ENCODE results near the gene RAB27A.

The RAB27A gene

GRCh38 chr15:55197719-55198118, 91.9 kb downstream of the RAB27A start:
- Histone ChIP-seq H3K36me3 (ENCODE audit: insufficient read depth) (no peaks in the 10 kb centered on the region), H3K27me3 (ENCODE audit: insufficient read depth, low read depth) (no peaks in the 10 kb centered on the region), H3K4me3 (IDR thresholded peaks at IDR 0.05; ENCODE audit: insufficient read depth, low read depth, low read length) (no peak overlapping the region), H2AFZ (ENCODE audit: low read depth) (peak overlapping the region; percentile 64), H3K27ac (peak overlapping the region; percentile 86), H3K9ac (peak overlapping the region; percentile 89; the same call in 1 of the 2 replicates), H4K20me1 (ENCODE audit: insufficient read depth) (peaks cover 12% of the 10 kb centered on the region), H3K4me2 (peak overlapping the region; percentile 78), H3K4me1 (ENCODE audit: low read depth, poor library complexity, severe bottlenecking) (peaks cover 41% of the 10 kb centered on the region), H3K79me2 (ENCODE audit: insufficient read depth, low read depth) (peaks cover 38% of the 10 kb centered on the region)
- TF ChIP-seq CTCF (conservative IDR thresholded peaks at IDR 0.05; ENCODE audit: low read depth, low read length) = no peak

- Histone ChIP-seq H4K20me1 (ENCODE audit: insufficient read depth) (peaks cover 12% of the 10 kb centered on the region), H3K9ac (peak overlapping the region; percentile 89), H3K4me2 (peak overlapping the region; percentile 78), H3K27ac (peak overlapping the region; percentile 86), H3K4me3 (IDR thresholded peaks at IDR 0.05; ENCODE audit: insufficient read depth, low read depth, low read length) (no peak overlapping the region), H2AFZ (ENCODE audit: low read depth) (peak overlapping the region; percentile 64), H3K4me1 (ENCODE audit: low read depth, poor library complexity, severe bottlenecking) (peaks cover 45% of the 10 kb centered on the region), H3K36me3 (ENCODE audit: insufficient read depth) (no peaks in the 10 kb centered on the region), H3K79me2 (ENCODE audit: insufficient read depth, low read depth) (peaks cover 42% of the 10 kb centered on the region), H3K27me3 (ENCODE audit: insufficient read depth, low read depth) (no peaks in the 10 kb centered on the region)
- no peak for TF ChIP-seq CTCF (conservative IDR thresholded peaks at IDR 0.05; ENCODE audit: low read depth, low read length)
Observed at GRCh38 chr15:55197362-55197705, 92.3 kb downstream of the RAB27A start.

- H2AFZ ChIP-seq (ENCODE audit: low read depth) = peak within 1 kb of the TSS; percentile 64
- H4K20me1 ChIP-seq (ENCODE audit: insufficient read depth) = peaks cover 12% of the 10 kb centered on the region
- H3K4me2 ChIP-seq = peak within 1 kb of the TSS; percentile 95
- H3K79me2 ChIP-seq (ENCODE audit: insufficient read depth, low read depth) = peaks cover 48% of the 10 kb centered on the region
- H3K36me3 ChIP-seq (ENCODE audit: insufficient read depth) = no peaks in the 10 kb centered on the region
- TF ChIP-seq CTCF (conservative IDR thresholded peaks at IDR 0.05; ENCODE audit: low read depth, low read length) = peak; percentile 50
- peak within 1 kb of the TSS; percentile 86 for H3K27ac ChIP-seq
- H3K4me1 ChIP-seq (ENCODE audit: low read depth, poor library complexity, severe bottlenecking) = peaks cover 47% of the 10 kb centered on the region
- H3K27me3 ChIP-seq (ENCODE audit: insufficient read depth, low read depth) = no peaks in the 10 kb centered on the region
- peak within 1 kb of the TSS; percentile 89 for H3K9ac ChIP-seq
- no peak within 1 kb of the TSS for H3K4me3 ChIP-seq (IDR thresholded peaks at IDR 0.05; ENCODE audit: insufficient read depth, low read depth, low read length)
Observed at GRCh38 chr15:55196458-55197361, 92.9 kb downstream of the RAB27A start, which contains the start of gene RSL24D1. Gene RSL24D1 (minus strand): TSS chr15:55196941. CDS start chr15:55196890, 51 bp downstream.

- TF ChIP-seq CTCF (conservative IDR thresholded peaks at IDR 0.05; ENCODE audit: low read depth, low read length) = no peak
- H3K4me3 ChIP-seq (IDR thresholded peaks at IDR 0.05; ENCODE audit: insufficient read depth, low read depth, low read length) = no peak overlapping the region
- peak overlapping the region; percentile 95 for H3K4me2 ChIP-seq
- peak overlapping the region; percentile 89 for H3K9ac ChIP-seq
- H3K79me2 ChIP-seq (ENCODE audit: insufficient read depth, low read depth) = peaks cover 55% of the 10 kb centered on the region
- no peaks in the 10 kb centered on the region for H3K27me3 ChIP-seq (ENCODE audit: insufficient read depth, low read depth)
- peaks cover 12% of the 10 kb centered on the region for H4K20me1 ChIP-seq (ENCODE audit: insufficient read depth)
- peaks cover 47% of the 10 kb centered on the region for H3K4me1 ChIP-seq (ENCODE audit: low read depth, poor library complexity, severe bottlenecking)
- peak overlapping the region; percentile 63 for H2AFZ ChIP-seq (ENCODE audit: low read depth)
- no peaks in the 10 kb centered on the region for H3K36me3 ChIP-seq (ENCODE audit: insufficient read depth)
- peak overlapping the region; percentile 86 for H3K27ac ChIP-seq
Observed at GRCh38 chr15:55195996-55196395, 93.6 kb downstream of the RAB27A start.

Measured in KMS-11 (cell line).